ENCODE measurements around the gene VDR. TPM values are rescaled to one million over a fixed set of nuclear protein-coding genes. Genes with fewer than 3 reads are reported as not detected.

Gene VDR
- polyA plus RNA-seq, 1 donor = 11.3 TPM

- no peak for DNase-seq
- H3K27ac ChIP-seq (ENCODE audit: low read length) = no peak overlapping the region
- no peaks in the 10 kb centered on the region for H3K9me3 ChIP-seq (ENCODE audit: control insufficient read depth, low read depth, low read length)
- no peaks in the 10 kb centered on the region for H3K27me3 ChIP-seq (ENCODE audit: control insufficient read depth, insufficient read depth, low read length)
- WGBS (ENCODE audit: insufficient coverage, low lambda C conversion rate) = no CpG with 5 or more reads among the region's 6 CpGs
- peaks cover 16% of the 10 kb centered on the region for H3K4me1 ChIP-seq (ENCODE audit: control insufficient read depth, insufficient read depth, low read length)
- H3K36me3 ChIP-seq (ENCODE audit: control insufficient read depth, insufficient read depth, low read length) = no peaks in the 10 kb centered on the region
- no peak overlapping the region for H3K4me3 ChIP-seq (ENCODE audit: low read length)
Measured at GRCh38 chr12:47870175-47870781, 34.5 kb downstream of the VDR start.

- peaks cover 10% of the 10 kb centered on the region for H3K36me3 ChIP-seq (ENCODE audit: control insufficient read depth, insufficient read depth, low read length)
- H3K27me3 ChIP-seq (ENCODE audit: control insufficient read depth, insufficient read depth, low read length) = no peaks in the 10 kb centered on the region
- H3K9me3 ChIP-seq (ENCODE audit: control insufficient read depth, low read depth, low read length) = no peaks in the 10 kb centered on the region
- no peak overlapping the region for H3K4me3 ChIP-seq (ENCODE audit: low read length)
- DNase-seq = no peak
- peaks cover under 1% of the 10 kb centered on the region for H3K4me1 ChIP-seq (ENCODE audit: control insufficient read depth, insufficient read depth, low read length)
- whole genome bisulfite sequencing (ENCODE audit: insufficient coverage, low lambda C conversion rate) = 90% methylated on average over 3 of the region's 8 CpGs
- H3K27ac ChIP-seq (ENCODE audit: low read length) = no peak overlapping the region
Measured at GRCh38 chr12:47868552-47869031, 36.2 kb downstream of the VDR start.

GRCh38 chr12:47868041-47868440 lies 36.8 kb downstream of the VDR start:
- Histone ChIP-seq H3K4me3 (ENCODE audit: low read length) (no peak overlapping the region), H3K27ac (ENCODE audit: low read length) (no peak overlapping the region), H3K27me3 (ENCODE audit: control insufficient read depth, insufficient read depth, low read length) (no peaks in the 10 kb centered on the region), H3K36me3 (ENCODE audit: control insufficient read depth, insufficient read depth, low read length) (peaks cover 10% of the 10 kb centered on the region), H3K4me1 (ENCODE audit: control insufficient read depth, insufficient read depth, low read length) (no peaks in the 10 kb centered on the region), H3K9me3 (ENCODE audit: control insufficient read depth, low read depth, low read length) (no peaks in the 10 kb centered on the region)
- 100% methylated on average over 1 of the region's 2 CpGs for whole genome bisulfite sequencing (ENCODE audit: insufficient coverage, low lambda C conversion rate)
- no peak for DNase-seq

GRCh38 chr12:47867495-47867941 lies 37.3 kb downstream of the VDR start:
- no peaks in the 10 kb centered on the region for H3K27me3 ChIP-seq (ENCODE audit: control insufficient read depth, insufficient read depth, low read length)
- no peaks in the 10 kb centered on the region for H3K9me3 ChIP-seq (ENCODE audit: control insufficient read depth, low read depth, low read length)
- no CpG with 5 or more reads among the region's 4 CpGs for WGBS (ENCODE audit: insufficient coverage, low lambda C conversion rate)
- peaks cover 10% of the 10 kb centered on the region for H3K36me3 ChIP-seq (ENCODE audit: control insufficient read depth, insufficient read depth, low read length)
- no peak for DNase-seq
- H3K27ac ChIP-seq (ENCODE audit: low read length) = no peak overlapping the region
- no peaks in the 10 kb centered on the region for H3K4me1 ChIP-seq (ENCODE audit: control insufficient read depth, insufficient read depth, low read length)
- no peak overlapping the region for H3K4me3 ChIP-seq (ENCODE audit: low read length)

- Histone ChIP-seq H3K36me3 (ENCODE audit: control insufficient read depth, insufficient read depth, low read length) (peaks cover 10% of the 10 kb centered on the region), H3K4me1 (ENCODE audit: control insufficient read depth, insufficient read depth, low read length) (no peaks in the 10 kb centered on the region), H3K27me3 (ENCODE audit: control insufficient read depth, insufficient read depth, low read length) (no peaks in the 10 kb centered on the region), H3K9me3 (ENCODE audit: control insufficient read depth, low read depth, low read length) (no peaks in the 10 kb centered on the region), H3K4me3 (ENCODE audit: low read length) (no peak overlapping the region), H3K27ac (ENCODE audit: low read length) (no peak overlapping the region)
- no peak for DNase-seq
- no CpG with 5 or more reads among the region's 14 CpGs for WGBS (ENCODE audit: insufficient coverage, low lambda C conversion rate)
Measured at GRCh38 chr12:47864646-47865235, 40.1 kb downstream of the VDR start.

- WGBS (ENCODE audit: insufficient coverage, low lambda C conversion rate) = 60% methylated on average over 1 of the region's 6 CpGs
- H3K4me3 ChIP-seq (ENCODE audit: low read length) = no peak overlapping the region
- no peaks in the 10 kb centered on the region for H3K4me1 ChIP-seq (ENCODE audit: control insufficient read depth, insufficient read depth, low read length)
- no peak overlapping the region for H3K27ac ChIP-seq (ENCODE audit: low read length)
- no peak for DNase-seq
- H3K36me3 ChIP-seq (ENCODE audit: control insufficient read depth, insufficient read depth, low read length) = peaks cover 10% of the 10 kb centered on the region
- H3K27me3 ChIP-seq (ENCODE audit: control insufficient read depth, insufficient read depth, low read length) = no peaks in the 10 kb centered on the region
- H3K9me3 ChIP-seq (ENCODE audit: control insufficient read depth, low read depth, low read length) = no peaks in the 10 kb centered on the region
Measured at GRCh38 chr12:47863985-47864384, 40.8 kb downstream of the VDR start.

GRCh38 chr12:47863467-47863866 lies 41.3 kb downstream of the VDR start:
- no peak overlapping the region for H3K4me3 ChIP-seq (ENCODE audit: low read length)
- no peak overlapping the region for H3K27ac ChIP-seq (ENCODE audit: low read length)
- H3K36me3 ChIP-seq (ENCODE audit: control insufficient read depth, insufficient read depth, low read length) = peaks cover 10% of the 10 kb centered on the region
- no peak for DNase-seq
- no CpG with 5 or more reads among the region's 7 CpGs for WGBS (ENCODE audit: insufficient coverage, low lambda C conversion rate)
- H3K27me3 ChIP-seq (ENCODE audit: control insufficient read depth, insufficient read depth, low read length) = no peaks in the 10 kb centered on the region
- H3K9me3 ChIP-seq (ENCODE audit: control insufficient read depth, low read depth, low read length) = no peaks in the 10 kb centered on the region
- H3K4me1 ChIP-seq (ENCODE audit: control insufficient read depth, insufficient read depth, low read length) = no peaks in the 10 kb centered on the region

GRCh38 chr12:47862881-47863280 lies 41.9 kb downstream of the VDR start:
- 100% methylated on average over 1 of the region's 7 CpGs for WGBS (ENCODE audit: insufficient coverage, low lambda C conversion rate)
- no peaks in the 10 kb centered on the region for H3K4me1 ChIP-seq (ENCODE audit: control insufficient read depth, insufficient read depth, low read length)
- H3K36me3 ChIP-seq (ENCODE audit: control insufficient read depth, insufficient read depth, low read length) = peaks cover 10% of the 10 kb centered on the region
- H3K4me3 ChIP-seq (ENCODE audit: low read length) = no peak overlapping the region
- H3K9me3 ChIP-seq (ENCODE audit: control insufficient read depth, low read depth, low read length) = no peaks in the 10 kb centered on the region
- no peak for DNase-seq
- H3K27ac ChIP-seq (ENCODE audit: low read length) = no peak overlapping the region
- no peaks in the 10 kb centered on the region for H3K27me3 ChIP-seq (ENCODE audit: control insufficient read depth, insufficient read depth, low read length)

GRCh38 chr12:47862167-47862750 lies 42.5 kb downstream of the VDR start:
- no peaks in the 10 kb centered on the region for H3K9me3 ChIP-seq (ENCODE audit: control insufficient read depth, low read depth, low read length)
- no peak overlapping the region for H3K4me3 ChIP-seq (ENCODE audit: low read length)
- no CpG with 5 or more reads among the region's 5 CpGs for whole genome bisulfite sequencing (ENCODE audit: insufficient coverage, low lambda C conversion rate)
- peaks cover 10% of the 10 kb centered on the region for H3K36me3 ChIP-seq (ENCODE audit: control insufficient read depth, insufficient read depth, low read length)
- no peaks in the 10 kb centered on the region for H3K27me3 ChIP-seq (ENCODE audit: control insufficient read depth, insufficient read depth, low read length)
- H3K27ac ChIP-seq (ENCODE audit: low read length) = no peak overlapping the region
- H3K4me1 ChIP-seq (ENCODE audit: control insufficient read depth, insufficient read depth, low read length) = no peaks in the 10 kb centered on the region
- DNase-seq = no peak

- no peaks in the 10 kb centered on the region for H3K4me1 ChIP-seq (ENCODE audit: control insufficient read depth, insufficient read depth, low read length)
- H3K27ac ChIP-seq (ENCODE audit: low read length) = no peak overlapping the region
- DNase-seq = no peak
- H3K36me3 ChIP-seq (ENCODE audit: control insufficient read depth, insufficient read depth, low read length) = peaks cover 14% of the 10 kb centered on the region
- WGBS (ENCODE audit: insufficient coverage, low lambda C conversion rate) = 100% methylated on average over 1 of the region's 2 CpGs
- no peaks in the 10 kb centered on the region for H3K9me3 ChIP-seq (ENCODE audit: control insufficient read depth, low read depth, low read length)
- no peak overlapping the region for H3K4me3 ChIP-seq (ENCODE audit: low read length)
- H3K27me3 ChIP-seq (ENCODE audit: control insufficient read depth, insufficient read depth, low read length) = no peaks in the 10 kb centered on the region
Measured at GRCh38 chr12:47860873-47861272, 43.9 kb downstream of the VDR start.

All from large intestine (tissue), 3 donors.